ELF-1 (cell line): Measurements from ENCODE around the gene ACSS2.

ENCODE experiments used
- DNase-seq: peaks from one replicate; pipeline ENCODE4 v3.0.0-alpha.2; 2016; ENCODE audit warnings: low read depth, low spot score

Gene ACSS2

GRCh38 chr20:34976286-34976685 is 99.9 kb downstream of the ACSS2 start:
- no peak for DNase-seq
